Measurements from ENCODE around the gene PHF21B. TPM values are rescaled to one million over a fixed set of nuclear protein-coding genes. Genes with fewer than 3 reads are reported as not detected.

Gene PHF21B
- polyA plus RNA-seq, 10 donors: 0.29 to 0.94 (median 0.48) TPM

- DNase-seq: no peak
Measured at GRCh38 chr22:44893731-44894080, 116.1 kb downstream of the PHF21B start.

- no peak for DNase-seq
Measured at GRCh38 chr22:44892803-44893730, 116.7 kb downstream of the PHF21B start.

- no peak for DNase-seq
Measured at GRCh38 chr22:44892243-44892642, 117.6 kb downstream of the PHF21B start.

- DNase-seq: no peak
Measured at GRCh38 chr22:44891791-44892190, 118.0 kb downstream of the PHF21B start.

- no peak for DNase-seq
Measured at GRCh38 chr22:44891293-44891747, 118.5 kb downstream of the PHF21B start.

- DNase-seq: no peak
Measured at GRCh38 chr22:44890416-44891292, 119.2 kb downstream of the PHF21B start.

- no peak for DNase-seq
Measured at GRCh38 chr22:44889255-44889878, 120.4 kb downstream of the PHF21B start.

GRCh38 chr22:44888491-44889254, 121.1 kb downstream of the PHF21B start:
- no peak for DNase-seq

- no peak for DNase-seq
Measured at GRCh38 chr22:44887941-44888366, 121.9 kb downstream of the PHF21B start.

GRCh38 chr22:44885806-44886360, 123.9 kb downstream of the PHF21B start:
- DNase-seq: no peak

- DNase-seq: no peak
Measured at GRCh38 chr22:44884968-44885805, 124.6 kb downstream of the PHF21B start.

- no peak for DNase-seq
Measured at GRCh38 chr22:44884562-44884961, 125.2 kb downstream of the PHF21B start.

- no peak for DNase-seq
Measured at GRCh38 chr22:44883011-44883421, 126.8 kb downstream of the PHF21B start.

GRCh38 chr22:44882226-44882905, 127.4 kb downstream of the PHF21B start:
- no peak for DNase-seq

- DNase-seq: no peak
Measured at GRCh38 chr22:44881624-44882023, 128.2 kb downstream of the PHF21B start.

GRCh38 chr22:44880610-44881290, 129.1 kb downstream of the PHF21B start:
- DNase-seq: no peak

GRCh38 chr22:44879301-44879680, 130.5 kb downstream of the PHF21B start:
- DNase-seq: no peak

- DNase-seq: no peak
Measured at GRCh38 chr22:44878483-44879300, 131.1 kb downstream of the PHF21B start.
